ENCODE data around the gene DNM2.

Gene DNM2

GRCh38 chr19:10815969-10816644 is 98.2 kb downstream of the DNM2 start (continued):
- TF ChIP-seq ZNF18 (tag by site-specific recombination; IDR thresholded peaks at IDR 0.05) = no peak
- TF ChIP-seq ZXDB (tag by site-specific recombination; IDR thresholded peaks at IDR 0.05) = no peak
- TF ChIP-seq ZFP37 (tag by site-specific recombination; IDR thresholded peaks at IDR 0.05) = no peak
- no peak for TF ChIP-seq ZNF513 (tag by site-specific recombination; IDR thresholded peaks at IDR 0.05)
- no peak for TF ChIP-seq WT1 (tag by site-specific recombination; IDR thresholded peaks at IDR 0.05)
- TF ChIP-seq ZNF843 (tag by site-specific recombination; IDR thresholded peaks at IDR 0.05) = no peak
- TF ChIP-seq ZNF596 (tag by site-specific recombination; IDR thresholded peaks at IDR 0.05) = no peak

GRCh38 chr19:10816691-10817090 is 98.8 kb downstream of the DNM2 start:
- CTCF ChIA-PET = no interaction called here
- Histone ChIP-seq H3K4me3 (ENCODE audit: low read depth, low read length) (no peak overlapping the region), H3K4me1 (ENCODE audit: control insufficient read depth, insufficient read depth, low read length) (no peaks in the 10 kb centered on the region), H3K9me3 (ENCODE audit: control insufficient read depth, insufficient read depth, low read depth, low read length) (no peaks in the 10 kb centered on the region), H3K27ac (ENCODE audit: extremely low read depth, low read depth, low read length) (no peak overlapping the region), H3K36me3 (ENCODE audit: control insufficient read depth in 2 of 2, insufficient read depth in 1 of 2, low read length in 2 of 2) (peaks cover 3 to 73% of the 10 kb centered on the region in 2 experiments; a peak in 2 of 3 replicates)
- POLR2A ChIA-PET = no interaction called here
- TF ChIP-seq ZNF391 (tag by site-specific recombination; IDR thresholded peaks at IDR 0.05; ENCODE audit: borderline replicate concordance, low read depth) (no peak), ZBTB10 (tag by site-specific recombination; IDR thresholded peaks at IDR 0.05) (no peak), ZNF843 (tag by site-specific recombination; IDR thresholded peaks at IDR 0.05) (no peak), ZNF202 (tag by site-specific recombination; IDR thresholded peaks at IDR 0.05; ENCODE audit: borderline replicate concordance) (no peak), ZNF518A (tag by site-specific recombination; conservative IDR thresholded peaks at IDR 0.05; ENCODE audit: low read depth) (no peak), ZNF529 (tag by site-specific recombination; IDR thresholded peaks at IDR 0.05; ENCODE audit: insufficient replicate concordance) (no peak), HOXD13 (CRISPR knock-in tag; IDR thresholded peaks at IDR 0.05; ENCODE audit: borderline replicate concordance) (no peak), ZNF23 (tag by site-specific recombination; IDR thresholded peaks at IDR 0.05; ENCODE audit: borderline replicate concordance) (no peak), ZNF416 (tag by site-specific recombination; IDR thresholded peaks at IDR 0.05) (no peak), ZNF157 (tag by site-specific recombination; IDR thresholded peaks at IDR 0.05) (no peak), ZNF561 (tag by site-specific recombination; IDR thresholded peaks at IDR 0.05; ENCODE audit: borderline replicate concordance) (no peak), ZNF707 (tag by site-specific recombination; IDR thresholded peaks at IDR 0.05) (no peak), ZNF341 (tag by site-specific recombination; IDR thresholded peaks at IDR 0.05; ENCODE audit: low read depth) (no peak), ZNF513 (tag by site-specific recombination; IDR thresholded peaks at IDR 0.05) (no peak), CTCF (tag by site-specific recombination; IDR thresholded peaks at IDR 0.05) (no peak), ZNF174 (tag by site-specific recombination; IDR thresholded peaks at IDR 0.05) (no peak), KLF16 (tag by site-specific recombination; IDR thresholded peaks at IDR 0.05) (no peak)
